Measurements from ENCODE around the gene BCL11A.

DNA sequence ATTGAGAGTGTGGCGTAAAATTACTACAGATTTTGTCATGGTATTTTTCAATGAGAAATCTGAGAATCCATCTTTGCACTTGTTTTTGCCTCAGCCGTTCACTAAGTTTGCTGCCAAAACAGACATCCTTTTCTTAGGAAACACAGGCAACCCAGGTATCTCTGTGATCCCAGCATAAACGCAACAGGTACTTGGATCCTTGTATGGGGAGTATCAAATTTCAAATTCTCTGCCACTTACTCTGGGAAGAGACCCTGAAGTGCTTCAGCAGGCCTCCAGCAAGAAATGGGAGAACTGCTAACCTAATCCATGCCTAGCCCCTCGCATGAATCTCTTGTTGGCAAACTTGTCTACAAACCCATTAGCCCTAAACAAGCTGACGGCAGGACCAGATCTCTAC is 83.1 kb downstream of the BCL11A start:
- no peak for TF ChIP-seq ZNF274 (IDR thresholded peaks at IDR 0.05; ENCODE audit: low read depth, low read length)
- no peak for TF ChIP-seq SUZ12 (IDR thresholded peaks at IDR 0.05; ENCODE audit: extremely low read depth, insufficient read depth, insufficient read length)
